NCI-H226 (cell line): ENCODE measurements around the gene NSL1.
"Not testable (repeated sequence)": the region's sequence is repeated elsewhere in the genome, so short reads cannot be mapped to it uniquely, and the experiment has no call there.

Experiments
- DNase-seq: peaks from one replicate; pipeline ENCODE4 v3.0.0-alpha.2; 2015

The NSL1 gene

GRCh38 chr1:212746546-212746945 lies 45.0 kb downstream of the NSL1 start:
- DNase-seq = no peak

GRCh38 chr1:212745303-212745702 lies 46.3 kb downstream of the NSL1 start:
- no peak for DNase-seq

GRCh38 chr1:212743901-212744475 lies 47.6 kb downstream of the NSL1 start:
- DNase-seq = no peak

GRCh38 chr1:212738330-212738729 lies 53.2 kb downstream of the NSL1 start:
- no peak for DNase-seq

DNA sequence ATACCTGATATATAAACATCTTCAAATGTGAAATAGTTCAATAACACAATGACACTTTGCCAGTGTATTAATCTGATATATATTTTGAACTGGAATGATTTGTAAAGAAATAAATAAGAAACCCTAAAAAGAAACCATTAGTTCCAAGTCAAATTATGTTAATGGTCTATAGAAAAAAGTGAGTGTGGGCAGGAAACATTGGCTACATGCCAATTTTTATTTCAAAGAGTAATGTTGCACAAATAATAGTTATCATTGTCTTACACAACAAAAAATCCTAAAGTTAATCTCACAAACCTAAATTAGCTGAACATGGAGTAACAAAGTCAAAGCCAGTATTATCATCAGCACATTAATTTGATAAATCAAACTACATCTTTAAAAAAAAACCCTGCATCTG lies 54.0 kb downstream of the NSL1 start:
- no peak for DNase-seq

DNA sequence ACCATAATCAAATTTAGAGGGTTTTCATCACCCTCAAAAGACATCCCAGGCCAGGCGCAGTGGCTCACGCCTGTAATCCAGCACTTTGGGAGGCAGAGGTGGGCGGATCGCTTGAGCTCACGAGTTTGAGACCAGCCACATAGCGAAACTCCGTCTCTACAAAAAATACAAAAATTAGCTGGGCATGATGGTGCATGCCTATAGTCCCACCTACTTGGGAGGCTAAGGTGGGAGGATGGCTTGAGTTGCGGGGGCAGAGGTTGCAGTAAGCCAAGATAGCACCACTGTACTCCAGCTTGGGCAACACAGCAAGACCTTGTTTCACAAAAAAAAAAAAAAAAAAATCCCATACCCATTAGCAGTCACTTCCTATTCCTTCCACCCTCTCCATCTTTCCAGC lies 58.5 kb downstream of the NSL1 start:
- no peak for DNase-seq

- DNase-seq = no peak
Observed at GRCh38 chr1:212731630-212732029, 59.9 kb downstream of the NSL1 start.

DNA sequence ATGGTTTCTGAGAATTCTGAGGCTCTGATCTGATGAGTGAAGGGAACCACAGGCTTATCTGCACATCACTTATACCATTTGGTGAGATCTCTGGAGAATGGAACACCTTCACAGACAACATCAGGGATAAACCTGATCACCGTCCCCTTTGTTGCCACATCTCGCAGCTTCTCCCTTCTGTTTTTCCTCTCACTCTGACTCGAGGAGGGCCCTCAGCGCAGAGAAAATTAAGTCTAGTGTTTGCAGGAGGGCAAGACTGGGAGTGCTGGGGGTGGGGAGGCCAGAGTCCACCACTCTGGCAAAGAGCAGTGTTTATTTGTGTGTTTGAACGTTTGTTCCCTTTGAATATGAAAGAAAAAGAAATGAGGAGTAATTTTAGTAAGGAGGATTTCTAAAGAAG lies 63.0 kb downstream of the NSL1 start:
- no peak for DNase-seq

GRCh38 chr1:212727386-212728181 lies 64.0 kb downstream of the NSL1 start:
- no peak for DNase-seq

GRCh38 chr1:212724679-212725078 lies 66.9 kb downstream of the NSL1 start:
- DNase-seq = not testable (repeated sequence)

GRCh38 chr1:212722270-212722957 lies 69.2 kb downstream of the NSL1 start:
- DNase-seq = no peak

DNA sequence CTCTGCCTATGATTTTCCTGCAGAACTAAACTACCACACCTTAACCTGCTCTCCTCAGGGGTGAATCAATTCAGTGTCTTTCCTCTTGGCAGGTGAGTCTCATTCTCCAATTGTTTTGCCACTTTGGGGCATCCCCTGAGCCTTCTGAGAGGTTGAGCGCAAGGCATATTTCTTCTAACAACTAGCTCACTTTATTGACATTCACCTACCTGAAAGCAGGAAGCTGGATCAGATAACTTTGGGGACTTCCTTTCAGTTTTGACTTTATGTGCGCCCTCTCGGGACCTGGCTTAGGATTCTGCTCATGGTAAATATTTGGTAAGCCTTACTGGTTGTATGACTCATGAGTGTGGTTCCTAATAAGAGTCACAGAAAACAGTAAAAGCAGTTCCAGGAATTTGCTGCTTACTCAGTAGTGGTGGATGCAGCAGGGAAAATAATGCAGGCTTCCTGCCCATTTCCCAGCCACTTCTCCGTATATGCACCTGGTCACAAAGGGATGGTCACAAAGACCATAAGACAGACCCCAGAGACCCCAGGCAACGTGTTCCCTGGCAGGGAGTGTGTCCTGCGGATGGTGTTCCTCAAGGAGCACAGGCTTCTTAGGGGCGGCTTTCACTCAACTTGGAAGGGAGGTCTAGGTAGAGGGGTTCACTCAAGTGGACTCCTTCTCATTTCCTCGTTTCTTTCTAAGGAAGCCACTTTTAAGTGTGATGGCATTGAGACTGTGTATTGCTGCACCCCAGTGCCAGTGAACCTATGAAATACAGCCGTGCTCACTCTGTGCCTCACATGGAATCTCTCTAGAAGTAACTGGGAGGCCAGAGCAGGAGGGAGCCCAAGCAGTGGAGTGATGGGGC lies 70.0 kb downstream of the NSL1 start:
- DNase-seq = peak; percentile 20

DNA sequence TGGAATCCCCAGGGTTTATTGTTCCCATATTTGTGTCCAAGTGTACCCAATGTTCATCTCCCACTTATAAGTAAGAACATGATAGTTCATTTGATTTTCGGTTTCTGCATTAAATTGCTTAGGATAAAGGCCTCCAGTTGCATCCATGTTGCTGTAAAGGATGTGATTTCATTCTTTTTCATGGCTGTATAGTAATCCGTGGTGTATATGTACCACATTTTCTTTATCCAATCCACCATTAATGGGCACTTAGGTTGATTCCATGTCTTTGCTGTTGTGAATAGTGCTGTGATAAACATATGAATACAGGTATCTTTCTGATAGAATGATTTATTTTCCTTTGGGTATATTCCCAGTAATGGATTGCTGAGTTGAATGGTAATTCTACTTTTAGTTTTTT lies 71.9 kb downstream of the NSL1 start:
- no peak for DNase-seq

DNA sequence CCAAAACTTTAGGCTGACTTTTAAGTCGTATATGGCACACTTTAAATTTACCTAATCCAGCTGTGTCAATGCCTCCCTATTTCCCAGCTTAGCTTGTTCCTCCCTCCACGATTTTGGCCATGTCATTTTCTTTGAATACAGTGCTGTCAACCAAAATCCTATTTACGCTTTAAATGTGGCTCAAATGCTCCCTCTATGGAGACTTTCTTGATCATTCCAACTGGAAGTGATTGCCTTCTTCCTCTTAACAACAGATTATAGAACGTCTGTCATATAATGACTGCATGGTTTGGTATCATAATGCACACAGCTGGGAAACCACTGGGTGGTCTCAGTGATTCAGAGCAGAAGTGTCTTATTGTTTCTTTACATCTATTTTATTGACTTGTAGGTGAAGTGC lies 73.1 kb downstream of the NSL1 start:
- DNase-seq = no peak

DNA sequence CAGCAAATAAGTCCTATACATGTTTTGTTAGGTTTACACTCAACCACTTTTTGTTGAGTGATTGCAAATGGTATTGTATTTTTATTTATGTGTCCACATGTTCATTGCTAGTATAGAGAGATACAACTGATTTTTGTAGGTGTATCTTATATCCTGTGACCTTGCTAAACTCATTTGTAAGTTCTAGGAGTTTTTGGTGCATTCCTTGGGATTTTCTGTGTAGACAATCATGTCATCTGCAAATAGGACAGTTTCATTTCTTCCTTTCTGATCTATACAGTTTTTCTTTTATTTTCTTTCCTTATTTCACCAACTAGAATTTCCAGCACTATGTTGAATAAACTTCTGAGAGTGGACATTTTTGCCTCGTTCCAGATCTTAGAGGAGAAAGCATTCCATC lies 75.4 kb downstream of the NSL1 start:
- DNase-seq = no peak

DNA sequence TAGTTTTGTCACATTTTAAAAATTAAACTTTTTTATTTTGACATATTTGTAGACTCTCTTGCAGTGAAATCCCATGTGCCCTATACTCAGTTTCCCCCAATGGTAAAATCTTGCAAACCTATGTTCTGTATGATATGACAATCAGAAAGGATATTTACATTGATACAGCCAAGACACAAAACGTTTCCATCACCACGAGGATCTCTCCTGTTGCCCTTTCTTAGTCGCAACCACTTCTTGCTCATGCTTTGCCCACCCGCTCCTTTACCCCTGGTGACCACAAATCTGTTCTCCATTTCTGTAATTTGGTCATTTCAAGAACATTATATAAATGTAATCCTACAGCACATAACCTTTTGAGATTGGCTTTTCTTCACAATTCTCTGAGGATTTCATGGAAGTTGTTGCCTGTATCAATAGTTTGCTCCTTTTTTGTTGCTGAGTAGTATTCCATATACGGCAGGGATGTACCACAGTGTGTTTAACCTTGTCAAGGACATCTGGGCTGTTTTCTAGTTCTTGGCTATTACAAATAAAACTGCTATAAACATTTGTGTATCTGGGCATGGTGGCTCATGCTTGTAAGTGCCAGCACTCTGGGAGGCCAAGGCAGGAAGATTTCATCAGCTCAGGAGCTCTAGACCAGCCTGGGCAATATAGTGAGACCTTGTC lies 78.0 kb downstream of the NSL1 start:
- no peak for DNase-seq

DNA sequence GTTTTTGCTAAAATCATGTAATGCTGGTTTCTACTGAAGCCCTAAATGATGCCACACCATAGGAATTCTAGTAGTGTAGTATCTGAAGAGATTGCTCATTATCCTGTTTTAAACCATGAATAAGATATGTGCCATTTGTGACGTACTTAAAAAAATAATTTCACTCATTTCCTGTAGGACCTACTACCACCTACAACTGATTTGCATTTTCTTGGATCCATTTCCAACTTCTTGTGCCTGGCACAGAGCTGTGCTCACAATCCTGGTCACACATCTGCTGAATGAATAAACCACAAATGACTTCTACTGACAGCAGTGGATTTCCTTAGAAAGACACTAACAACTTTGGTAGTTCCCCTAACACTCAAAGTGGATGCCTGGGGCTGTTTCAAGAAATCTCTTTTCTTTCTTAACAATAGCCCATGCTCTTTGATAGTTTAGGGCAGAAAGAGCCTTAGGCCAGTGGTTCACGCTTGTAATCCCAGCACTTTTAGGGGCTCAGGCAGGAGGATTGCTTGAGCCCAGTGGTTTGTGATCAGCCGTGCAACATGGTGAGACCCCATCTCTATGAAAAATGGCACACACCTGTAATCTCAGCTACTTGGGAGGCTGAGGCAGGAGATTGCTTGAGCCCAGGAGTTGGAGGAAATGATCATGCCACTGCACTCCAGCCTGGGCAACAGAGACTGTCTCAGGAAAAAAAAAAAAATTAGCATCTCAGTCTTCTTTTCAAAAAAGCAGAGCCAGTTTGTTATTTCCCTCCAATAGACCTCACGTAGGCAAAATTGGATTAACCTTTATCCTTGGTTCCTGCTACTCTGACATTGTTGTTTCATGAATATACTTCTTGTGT lies 78.9 kb downstream of the NSL1 start:
- peak; percentile 79 for DNase-seq

- DNase-seq = not testable (repeated sequence)
Observed at GRCh38 chr1:212711974-212712373, 79.6 kb downstream of the NSL1 start.

DNA sequence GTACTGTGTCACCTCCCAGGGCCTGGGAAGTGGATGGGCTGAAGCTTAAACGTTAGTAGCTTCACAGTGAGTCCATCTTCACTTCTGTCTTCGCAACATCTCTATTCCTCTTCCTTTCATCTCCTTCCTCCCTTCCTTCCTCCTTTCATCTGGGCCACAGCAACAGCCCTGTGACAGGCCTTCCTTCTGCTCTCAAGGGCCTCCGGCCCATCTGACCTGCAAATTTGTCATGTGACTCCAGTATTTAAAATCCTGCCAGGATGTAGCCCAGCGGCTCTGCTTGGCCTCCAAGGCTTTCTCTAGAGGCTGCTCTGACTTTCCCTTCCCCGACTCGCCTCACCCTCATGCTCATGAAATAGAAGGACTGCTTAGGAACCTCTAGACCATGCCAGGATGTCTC lies 81.0 kb downstream of the NSL1 start:
- no peak for DNase-seq

- DNase-seq = no peak
Observed at GRCh38 chr1:212703991-212704564, 87.5 kb downstream of the NSL1 start.

- no peak for DNase-seq
Observed at GRCh38 chr1:212702672-212703071, 88.9 kb downstream of the NSL1 start.
